ENCODE results near the gene TOX4.
A peak's percentile ranks its signal among the peaks of the same experiment; 100 is the strongest.
"Not testable (repeated sequence)": the region's sequence is repeated elsewhere in the genome, so short reads cannot be mapped to it uniquely, and the experiment has no call there.

Gene TOX4

DNA sequence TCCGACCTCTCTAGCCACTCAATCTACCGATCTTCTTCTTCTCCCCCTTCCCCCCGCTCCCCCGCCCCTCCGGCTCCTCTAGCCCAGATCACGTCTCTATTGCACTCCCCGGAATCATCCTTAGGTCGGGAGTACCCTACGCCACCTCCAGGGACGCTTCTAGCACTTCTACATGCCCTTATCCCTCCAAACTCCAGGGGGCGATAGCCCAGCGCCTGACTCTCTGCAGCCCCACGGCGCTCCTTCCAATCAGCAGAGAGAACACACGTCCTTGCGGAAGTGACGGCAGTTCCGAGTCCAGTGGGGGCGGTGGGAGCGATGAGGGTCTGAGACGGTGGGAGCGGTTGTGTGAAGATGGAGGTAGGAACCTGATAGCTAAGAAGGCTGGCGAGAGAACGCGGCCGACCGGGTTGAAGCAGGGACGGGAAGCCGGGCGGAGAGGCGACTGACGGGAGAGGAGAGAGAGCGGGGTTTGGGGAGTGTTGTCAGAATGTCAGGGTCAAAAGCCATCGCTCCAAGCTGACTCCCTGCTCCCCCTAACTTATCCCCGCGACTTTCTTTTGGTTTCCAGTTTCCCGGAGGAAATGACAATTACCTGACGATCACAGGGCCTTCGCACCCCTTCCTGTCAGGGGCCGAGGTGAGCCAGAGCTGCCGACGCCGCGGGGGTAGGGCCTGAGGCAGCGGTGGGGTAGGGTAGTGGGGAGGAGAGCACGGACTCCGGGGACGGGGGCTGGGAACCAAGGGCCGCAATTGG lies at the start of gene TOX4, which contains the start of gene RAB2B:
Gene TOX4, plus strand, starts transcription at position 271 of the 757 bp plus-strand sequence. Its CDS starts 84 bp downstream, at position 355.
Gene RAB2B, minus strand, starts transcription at position 35 of the 757 bp plus-strand sequence. CDS start 87 bp downstream, outside the sequence.
- DNase-seq (ENCODE audit: low spot score), result peak; percentile 99

DNA sequence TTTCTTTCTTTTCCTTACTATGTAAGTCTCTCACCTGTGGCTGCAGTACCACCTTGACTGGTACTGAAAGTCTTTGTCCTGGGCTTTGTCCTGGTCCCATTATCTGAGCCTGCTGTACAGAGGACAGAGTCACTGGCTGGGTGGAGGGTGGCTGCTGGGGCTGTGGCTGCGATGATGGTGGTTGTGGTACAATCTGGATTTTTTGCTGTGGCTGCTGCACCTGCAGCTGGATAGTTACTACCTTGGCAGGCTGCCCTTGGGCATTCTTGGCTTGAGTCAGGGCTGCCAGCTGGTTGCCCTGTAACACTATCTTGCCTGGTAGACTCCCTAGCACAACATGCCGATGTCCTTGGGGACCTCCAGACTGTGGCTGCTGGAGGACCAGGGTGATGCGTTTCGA lies 48.1 kb upstream of the TOX4 start:
- no peak for DNase-seq (ENCODE audit: low spot score)

DNA sequence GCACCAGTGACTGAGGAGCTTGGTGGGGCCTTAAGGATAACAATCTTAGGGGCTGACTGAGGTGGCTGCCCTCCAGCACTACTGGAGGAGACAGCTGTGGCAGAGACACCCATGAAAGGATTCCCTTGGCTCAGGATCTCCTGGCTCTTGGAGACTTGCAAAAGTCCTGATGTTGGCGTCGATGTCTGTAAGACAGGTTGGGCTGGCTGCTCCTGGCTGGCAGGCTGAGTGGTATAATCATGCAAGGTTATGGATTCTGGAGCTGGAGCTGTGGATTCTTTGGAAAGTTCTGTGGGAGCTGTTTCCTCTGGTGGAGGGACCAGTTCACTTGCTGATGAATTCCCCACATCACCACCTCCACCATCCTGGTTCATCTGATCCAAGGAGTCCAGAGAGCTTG lies 45.9 kb upstream of the TOX4 start:
- DNase-seq (ENCODE audit: low spot score), result no peak

DNA sequence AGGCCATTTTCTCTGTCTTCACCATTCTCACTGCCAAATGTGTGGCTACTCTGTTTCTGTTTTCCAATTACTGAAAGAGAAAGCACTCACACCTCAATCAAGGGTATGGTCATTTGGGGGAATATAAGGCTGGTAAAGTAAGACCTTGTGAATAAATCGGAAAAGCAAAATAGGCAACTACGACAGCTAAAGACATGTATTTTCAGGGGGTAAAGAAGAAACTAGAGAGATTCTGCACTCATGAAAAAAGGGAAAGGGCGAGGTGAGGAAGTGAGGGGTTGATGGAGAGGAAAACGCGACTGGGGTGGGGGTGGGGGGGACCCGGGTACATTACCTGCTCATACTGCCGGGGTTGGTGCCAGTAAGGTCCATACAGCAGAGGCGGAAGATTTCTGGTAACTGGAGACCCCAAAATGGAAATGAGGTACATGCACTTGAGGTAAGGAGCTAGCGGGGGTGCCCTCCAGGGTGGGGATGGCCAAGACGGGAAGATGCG lies 40.4 kb upstream of the TOX4 start:
- no peak for DNase-seq (ENCODE audit: low spot score)

DNA sequence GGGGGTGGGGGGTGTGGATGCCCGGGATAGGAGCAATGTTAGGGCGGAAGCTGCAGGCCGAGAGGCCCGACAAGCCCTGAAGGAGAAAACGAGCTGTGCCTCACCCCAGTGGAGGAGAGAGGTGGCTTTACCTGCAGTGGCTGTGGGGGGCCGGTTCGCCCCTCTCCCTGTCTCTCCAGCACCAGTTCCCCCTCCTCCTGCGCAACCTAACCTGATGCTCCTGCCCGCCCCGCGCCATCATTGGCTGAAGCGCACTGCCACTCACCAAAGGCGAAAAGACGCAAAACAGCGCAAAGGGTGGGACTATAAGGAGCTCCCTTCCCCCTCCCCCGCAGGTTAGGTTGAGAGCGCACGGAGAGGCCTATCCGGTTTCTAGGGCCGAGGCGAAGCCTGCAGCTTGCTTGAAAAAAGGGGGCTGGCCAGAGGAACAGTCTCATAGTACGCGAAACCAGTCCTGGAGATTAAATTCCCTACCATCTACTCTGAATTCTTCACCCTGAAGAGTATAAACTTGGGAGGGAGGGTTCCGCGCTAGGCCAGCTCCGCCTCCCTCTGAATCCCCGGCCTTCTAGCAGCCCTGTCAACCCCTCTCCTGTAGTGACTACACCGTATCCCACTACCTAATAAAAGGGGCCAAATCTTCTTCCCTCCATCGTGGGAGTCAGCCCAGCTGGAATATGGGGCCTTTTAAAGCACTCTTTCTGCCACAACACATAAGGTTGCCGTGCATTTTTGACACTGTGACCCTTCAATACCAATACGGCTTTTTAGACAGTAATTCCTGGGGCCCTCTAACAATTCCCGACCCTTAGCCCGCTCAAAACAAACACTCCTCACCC lies 39.7 kb upstream of the TOX4 start:
- DNase-seq (ENCODE audit: low spot score), result peak; percentile 97

DNA sequence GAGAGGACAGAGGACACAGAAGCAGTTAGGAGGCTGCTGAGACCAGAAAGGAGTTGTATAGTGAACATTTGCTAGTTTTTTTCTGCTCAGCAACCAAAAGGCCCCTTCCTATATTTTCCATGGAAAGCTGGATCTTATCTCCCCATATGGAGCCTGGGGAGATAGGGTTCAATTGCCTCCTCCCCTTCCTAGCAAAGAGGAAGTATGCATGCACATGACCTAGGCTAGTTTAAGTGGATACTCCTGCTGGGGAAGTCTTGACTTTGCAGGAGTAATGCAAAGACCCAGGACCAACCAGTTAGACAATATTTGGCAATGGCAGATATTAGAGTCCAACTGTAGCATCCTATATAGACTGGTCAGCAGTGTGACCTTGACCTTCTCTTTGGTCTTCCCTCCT lies 36.1 kb upstream of the TOX4 start:
- DNase-seq (ENCODE audit: low spot score), result no peak

DNA sequence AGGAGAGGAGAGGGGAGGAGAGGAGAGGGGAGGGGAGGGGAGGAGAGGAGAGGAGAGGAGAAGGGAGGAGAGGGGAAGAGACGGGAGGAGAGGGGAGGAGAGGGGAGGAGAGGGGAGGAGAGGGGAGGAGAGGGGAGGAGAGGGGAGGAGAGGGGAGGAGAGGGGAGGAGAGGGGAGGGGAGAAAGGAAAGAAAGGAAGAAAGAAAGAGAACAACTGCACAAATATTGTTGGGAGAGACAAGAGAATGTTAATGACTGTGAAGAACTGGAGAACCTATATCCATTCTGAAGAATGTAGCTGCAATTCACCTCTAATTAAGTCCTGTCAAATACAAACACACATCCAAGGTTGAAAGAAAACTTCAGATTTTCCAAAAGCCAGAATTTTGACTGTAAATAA lies 34.3 kb upstream of the TOX4 start:
- DNase-seq (ENCODE audit: low spot score), result not testable (repeated sequence)

DNA sequence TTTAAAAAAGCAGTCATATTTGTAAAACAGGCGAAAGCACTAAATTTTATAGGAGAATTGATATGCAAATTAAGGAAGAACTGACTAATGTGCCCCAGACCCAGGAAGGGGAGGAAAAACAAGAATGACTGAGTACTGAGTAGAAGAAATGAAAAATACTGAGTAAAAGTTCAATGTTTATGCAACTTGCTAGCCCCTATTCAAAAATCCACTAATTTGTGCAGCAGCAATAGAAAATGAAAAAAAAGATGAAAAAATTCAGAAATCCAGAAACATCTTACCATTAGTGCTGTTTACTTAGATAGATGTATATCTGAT lies 27.1 kb upstream of the TOX4 start:
- DNase-seq (ENCODE audit: low spot score), result no peak

DNA sequence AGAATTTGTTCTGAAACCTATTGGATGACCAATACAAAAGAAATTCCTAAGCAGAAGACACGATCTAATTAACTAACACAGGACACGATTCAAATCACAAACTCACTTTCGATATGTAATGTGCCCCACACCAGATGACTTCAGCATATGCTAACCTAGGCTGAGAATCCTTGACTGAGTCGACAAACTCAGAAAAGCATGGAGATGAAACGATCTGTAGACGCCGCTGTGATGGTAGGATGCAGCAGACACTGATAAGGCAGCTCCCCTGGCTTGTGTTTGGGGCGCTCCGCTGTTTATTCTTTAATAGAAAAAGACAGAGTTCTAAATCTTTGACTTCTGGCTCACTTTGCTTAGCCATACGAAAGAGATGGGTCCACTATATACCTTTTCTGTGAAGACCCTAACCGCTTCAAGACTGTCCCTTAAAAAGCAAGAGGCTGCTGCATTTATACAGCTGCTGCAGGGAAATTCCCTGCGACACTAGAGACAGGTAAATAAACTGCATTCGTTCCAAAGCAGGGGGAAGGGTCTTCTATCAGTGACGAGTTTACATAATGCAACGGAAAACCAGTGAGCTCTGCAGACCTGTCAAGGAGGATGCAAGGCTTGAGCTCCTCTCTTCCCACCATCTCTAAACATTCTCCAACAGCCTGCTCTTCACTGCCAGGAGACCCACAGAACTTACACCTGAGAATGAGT lies 22.0 kb upstream of the TOX4 start:
- no peak for DNase-seq (ENCODE audit: low spot score)

DNA sequence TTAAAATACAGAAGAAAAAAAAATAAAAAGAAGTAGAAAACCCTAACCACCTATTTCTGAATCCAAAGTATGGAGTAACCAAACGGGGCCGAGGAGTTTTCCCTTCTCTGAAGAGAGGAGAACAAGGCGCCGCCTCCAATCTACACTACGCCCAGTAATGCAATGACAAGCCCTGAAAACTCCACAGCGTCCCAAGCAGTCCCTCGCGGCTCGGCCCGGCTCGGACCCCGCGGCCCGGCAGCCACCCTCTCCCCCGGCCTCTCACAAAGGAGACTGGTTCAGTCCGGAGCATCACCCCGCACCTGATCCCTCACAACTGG lies 21.4 kb upstream of the TOX4 start:
- DNase-seq (ENCODE audit: low spot score), result no peak

DNA sequence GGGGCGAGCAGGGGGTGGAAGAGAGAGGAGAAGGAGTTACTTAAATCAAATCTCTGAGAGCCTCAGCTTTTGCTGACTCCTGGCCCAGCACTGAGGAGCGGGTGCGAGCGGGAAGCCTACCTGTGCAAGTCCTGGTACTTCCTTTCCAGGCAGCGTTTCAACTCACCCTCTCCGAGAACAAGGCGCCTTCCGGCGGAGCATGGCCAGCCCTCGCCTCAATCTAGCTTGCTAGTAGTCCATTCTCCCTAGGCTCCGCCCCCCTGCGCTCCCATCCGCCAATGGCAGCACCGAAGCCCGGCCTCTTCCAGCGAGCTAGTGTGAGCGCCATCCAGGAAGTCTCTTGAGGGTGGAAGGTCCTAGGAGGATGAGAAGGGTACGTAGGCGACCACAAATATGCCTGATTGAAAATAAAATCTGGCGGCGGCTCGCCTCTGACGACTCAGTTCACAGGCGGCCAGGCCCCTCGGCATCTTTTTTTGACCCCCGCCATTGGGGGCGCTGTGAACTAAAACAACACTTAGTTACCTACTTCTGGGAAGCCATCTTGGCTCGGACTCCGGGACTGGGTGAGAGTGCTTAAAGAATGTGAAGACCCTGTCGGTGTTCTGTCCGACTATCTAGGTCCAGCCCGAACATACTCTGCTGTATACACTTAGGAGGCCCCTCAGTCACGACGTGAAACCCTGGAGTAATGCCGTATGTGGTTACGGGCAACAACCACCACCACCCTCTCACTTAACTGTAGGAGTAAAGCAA lies 20.9 kb upstream of the TOX4 start, which contains the start of gene CHD8:
Gene CHD8, minus strand, starts transcription at position 212 of the 756 bp plus-strand sequence. CDS start 24,480 bp downstream, outside the sequence.
- peak; percentile 99 for DNase-seq (ENCODE audit: low spot score)

DNA sequence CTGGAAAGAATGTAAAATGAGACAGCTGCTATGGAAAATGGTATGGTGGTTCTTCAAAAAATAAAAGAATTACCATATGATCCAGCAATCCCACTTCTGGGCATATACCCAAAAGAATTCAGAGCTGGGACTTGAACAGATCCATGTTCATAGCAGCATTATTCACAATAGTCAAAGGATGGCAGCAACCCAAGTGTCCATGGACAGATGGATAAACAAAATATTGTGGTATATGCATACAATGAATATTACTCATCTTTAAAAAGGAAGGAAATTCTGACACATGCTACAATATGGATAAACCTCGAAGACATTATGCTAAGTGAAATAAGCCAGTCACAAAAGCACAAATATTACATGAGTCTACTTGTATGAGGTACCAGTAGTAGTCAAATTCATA lies 9.4 kb upstream of the TOX4 start:
- DNase-seq (ENCODE audit: low spot score), result no peak

DNA sequence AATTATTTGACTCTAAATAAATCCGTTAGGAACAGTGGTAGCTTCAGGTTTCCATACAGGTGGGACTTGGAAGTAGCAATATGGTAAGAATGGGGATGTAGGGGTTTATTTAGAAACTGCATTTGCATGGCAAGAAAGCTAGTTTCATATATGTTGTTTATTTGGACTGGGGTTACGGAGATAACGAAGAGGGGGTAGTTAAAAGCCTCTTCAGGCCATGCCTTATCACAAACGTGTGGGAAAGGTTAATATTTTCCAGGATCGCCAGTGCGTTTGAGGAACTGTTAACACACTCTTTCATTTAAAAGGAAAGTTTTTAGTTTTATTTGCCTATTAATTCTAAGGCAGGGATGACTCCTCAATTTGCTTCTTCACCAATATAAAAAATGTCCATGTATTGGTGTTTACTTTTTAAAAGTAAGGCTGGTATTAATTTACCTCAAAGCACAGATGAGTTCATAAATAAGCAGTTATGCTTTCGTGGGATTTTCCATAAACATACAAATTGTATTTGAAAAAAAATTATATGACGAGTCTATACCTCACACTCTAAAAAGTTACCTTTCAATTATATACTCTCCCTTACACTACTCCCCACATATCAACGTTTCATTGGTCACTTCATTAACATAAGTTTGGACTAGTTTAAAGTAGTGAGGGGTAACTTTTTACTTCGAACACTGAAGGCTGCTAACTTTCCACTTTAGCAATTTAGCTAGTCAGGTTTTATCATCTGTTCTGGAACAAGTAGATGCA lies 1.1 kb upstream of the TOX4 start:
- no peak for DNase-seq (ENCODE audit: low spot score)

DNA sequence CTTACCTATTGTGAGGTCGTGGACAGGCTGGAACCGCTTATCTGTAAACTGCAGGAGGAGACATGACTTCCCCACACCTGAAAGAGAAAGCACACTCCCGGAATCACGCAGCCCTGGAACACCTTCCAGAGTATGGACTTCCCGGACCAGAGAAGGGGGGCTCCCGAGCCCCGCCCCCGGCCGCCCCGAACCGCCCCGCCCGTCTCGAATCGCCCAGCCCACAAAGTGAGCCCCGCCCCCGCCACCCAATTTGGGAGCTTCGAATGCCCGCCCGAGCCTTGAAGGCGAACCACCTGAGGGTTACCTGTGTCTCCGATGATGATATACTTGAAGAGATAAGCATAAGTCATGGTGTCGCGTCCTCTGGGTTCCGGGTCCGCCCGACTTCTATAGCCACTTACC lies 471 bp upstream of the TOX4 start:
- DNase-seq (ENCODE audit: low spot score), result no peak

DNA sequence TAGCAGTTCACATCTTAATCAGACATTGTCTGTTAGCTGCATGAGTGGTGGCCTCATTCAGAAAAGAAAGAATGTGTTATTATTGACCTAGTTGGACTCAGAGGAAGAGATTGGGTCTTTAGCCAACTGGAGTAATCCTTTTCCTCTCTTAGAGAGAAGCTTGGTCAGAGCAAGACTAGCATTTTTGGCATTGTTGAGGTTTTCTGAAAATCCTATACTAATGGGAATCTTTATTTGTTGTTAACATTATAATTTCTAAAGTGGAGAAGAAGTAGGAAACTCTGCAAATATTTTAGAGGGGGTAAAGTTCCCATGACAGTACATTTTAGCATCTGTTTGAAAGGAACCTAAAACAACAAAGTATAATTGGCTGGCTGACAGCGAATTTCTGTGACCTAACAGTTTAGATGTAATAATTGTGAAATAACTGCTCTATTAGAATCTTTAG lies 9.7 kb downstream of the TOX4 start:
- no peak for DNase-seq (ENCODE audit: low spot score)

DNA sequence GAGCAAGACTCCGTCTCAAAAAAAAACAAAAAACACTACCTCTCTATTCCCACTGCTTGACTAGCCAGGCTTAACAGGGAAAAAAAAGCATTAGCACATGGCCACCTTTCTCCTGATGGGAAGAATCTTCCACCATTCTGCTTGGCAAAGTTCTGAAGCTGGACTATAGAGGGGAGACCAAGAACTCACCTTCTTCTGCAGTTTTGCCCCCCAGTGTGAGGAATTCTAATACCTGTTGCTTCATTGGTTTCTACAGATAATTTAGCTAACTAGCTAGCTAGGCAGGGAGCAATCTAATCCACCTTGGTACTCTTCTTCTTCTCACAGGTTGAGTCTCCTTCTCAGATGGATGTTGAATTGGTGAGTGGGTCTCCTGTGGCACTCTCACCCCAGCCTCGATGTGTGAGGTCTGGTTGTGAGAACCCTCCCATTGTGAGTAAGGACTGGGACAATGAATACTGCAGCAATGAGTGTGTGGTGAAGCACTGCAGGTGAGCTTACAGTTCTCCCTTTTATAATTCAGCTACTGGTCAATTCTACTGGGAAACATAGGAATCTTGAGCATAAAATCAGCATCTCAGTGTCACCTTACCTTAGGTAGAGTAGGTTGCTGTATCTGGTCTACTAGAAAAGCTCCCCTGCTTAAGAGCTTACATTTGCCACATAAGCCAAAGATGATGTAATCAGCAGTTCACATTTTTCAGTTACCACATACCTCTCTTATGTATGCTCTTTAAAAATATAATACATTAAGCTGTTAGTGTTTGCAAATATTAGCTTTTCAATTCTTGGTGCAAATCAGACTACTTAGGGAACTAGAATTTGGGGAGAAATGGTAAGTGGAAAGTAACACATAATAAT lies 18.1 kb downstream of the TOX4 start:
- DNase-seq (ENCODE audit: low spot score), result peak; percentile 12

DNA sequence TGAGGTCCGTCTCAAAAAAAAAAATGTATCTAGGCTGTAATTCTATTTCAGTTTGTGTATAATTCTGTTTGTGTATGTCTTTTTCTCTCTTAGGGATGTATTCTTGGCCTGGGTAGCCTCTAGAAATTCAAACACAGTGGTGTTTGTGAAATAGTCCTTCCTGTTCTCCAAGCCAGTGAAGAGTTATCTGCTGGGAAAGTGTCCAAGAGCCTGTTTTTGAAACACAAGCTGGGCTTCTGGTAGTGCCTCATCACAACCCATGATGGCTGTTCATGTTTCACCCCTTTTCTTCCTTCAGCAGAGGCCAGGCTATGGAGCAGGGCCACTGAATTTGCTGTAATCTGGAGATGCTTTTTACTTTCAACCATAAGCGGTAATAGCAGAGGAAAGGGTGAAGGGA lies 19.5 kb downstream of the TOX4 start:
- no peak for DNase-seq (ENCODE audit: low spot score)

DNA sequence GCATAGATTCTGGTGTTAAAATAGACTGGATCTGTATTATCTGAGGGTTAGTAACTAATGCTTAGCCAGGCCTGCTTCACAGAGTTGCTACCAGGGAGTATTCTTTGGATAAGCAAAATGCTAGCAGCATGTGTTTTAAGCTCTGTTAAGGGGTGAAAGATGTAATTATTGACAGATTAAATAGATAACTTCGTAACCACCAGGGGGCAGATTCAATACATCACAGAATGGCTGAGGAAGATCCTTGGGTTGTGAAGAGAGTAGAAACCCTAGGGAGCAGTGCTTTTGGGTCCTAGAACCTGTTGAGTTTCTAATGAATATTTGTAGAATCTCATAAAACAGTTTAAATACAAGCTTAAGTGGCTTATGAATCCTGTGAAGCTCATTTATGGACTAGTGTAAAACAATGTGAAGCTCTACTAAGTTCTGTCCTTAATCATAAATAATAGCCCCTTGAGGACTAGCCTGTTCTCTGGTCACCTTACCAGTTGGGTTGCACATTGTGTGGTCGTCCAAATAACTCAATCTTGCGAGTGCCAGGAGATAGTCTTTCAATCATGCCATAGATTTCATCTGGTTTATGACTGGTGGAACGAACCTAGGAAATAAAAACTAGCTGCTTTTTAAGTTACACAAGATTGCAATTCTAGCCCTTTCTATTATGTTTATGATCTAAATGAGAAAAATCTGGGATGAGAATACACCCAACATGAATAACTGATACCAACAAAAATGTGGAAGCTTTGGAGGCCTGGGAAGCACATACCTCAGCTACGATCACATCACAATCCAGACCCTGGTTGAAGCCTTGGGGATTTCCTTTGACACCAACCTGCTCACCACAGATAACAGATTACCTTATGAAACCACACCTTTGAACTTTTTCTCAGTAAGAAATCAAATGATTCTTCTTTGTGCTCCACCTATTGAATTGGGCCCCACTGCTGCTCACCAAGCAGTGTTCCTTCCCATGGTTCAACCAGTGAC lies 21.8 kb downstream of the TOX4 start:
- DNase-seq (ENCODE audit: low spot score), result peak; percentile 39

DNA sequence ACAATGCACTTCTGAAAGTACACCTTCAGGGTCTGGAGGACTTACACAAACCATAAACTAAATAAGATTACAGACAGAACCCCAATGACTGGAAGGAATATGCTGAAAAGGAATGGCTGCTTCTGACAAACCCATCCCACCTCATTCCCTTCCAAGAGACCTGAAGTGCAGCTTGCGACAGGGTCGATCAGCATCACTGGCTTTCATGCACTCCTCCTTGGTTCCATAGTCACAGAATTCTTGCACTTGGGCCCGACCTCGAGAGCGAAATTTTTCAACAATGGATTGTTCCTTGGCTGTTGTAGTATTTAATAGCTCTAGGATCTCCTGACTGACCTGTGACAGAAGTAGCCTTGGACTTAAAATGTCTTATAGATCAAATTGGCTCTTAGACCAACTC lies 24.6 kb downstream of the TOX4 start:
- no peak for DNase-seq (ENCODE audit: low spot score)
